ENCODE results near the gene HOXC12. TPM values are rescaled to one million over a fixed set of nuclear protein-coding genes. Genes with fewer than 3 reads are reported as not detected.

HOXC12 gene
- total RNA-seq, 2 experiments from 2014 or later: not detected

DNA sequence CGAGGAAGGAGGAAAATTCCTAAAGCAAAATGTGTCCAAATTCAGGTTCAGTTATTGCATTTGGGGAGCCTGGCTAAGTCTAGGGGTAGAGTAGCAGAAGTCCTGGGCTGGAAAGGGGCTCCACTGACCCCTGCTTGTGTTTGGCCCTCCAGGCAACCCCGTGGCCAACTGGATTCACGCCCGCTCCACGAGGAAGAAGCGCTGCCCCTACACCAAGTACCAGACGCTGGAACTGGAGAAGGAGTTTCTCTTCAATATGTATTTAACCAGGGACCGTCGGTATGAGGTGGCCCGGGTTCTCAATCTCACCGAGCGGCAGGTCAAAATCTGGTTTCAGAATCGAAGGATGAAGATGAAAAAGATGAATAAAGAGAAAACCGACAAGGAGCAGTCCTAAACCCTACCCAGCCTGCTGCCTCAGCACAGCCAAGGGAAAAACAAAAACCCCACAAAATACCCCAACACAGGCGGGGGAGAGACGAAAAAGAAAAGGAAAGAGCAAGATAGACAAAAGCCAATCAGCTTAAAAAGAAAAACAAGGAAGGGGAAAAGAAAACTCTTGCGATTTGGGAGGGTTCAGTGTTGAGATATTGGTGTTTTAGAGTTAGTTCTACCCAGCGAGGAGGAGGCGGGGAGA is 47.7 kb downstream of the HOXC12 start:
- H3K4me3 ChIP-seq (ENCODE audit: low read depth, low read length, poor library complexity, severe bottlenecking): no peak overlapping the region
- H3K9me2 ChIP-seq (ENCODE audit: insufficient read depth, low read length): no peaks in the 10 kb centered on the region
- H3K36me3 ChIP-seq (ENCODE audit: insufficient read depth, low read length): no peaks in the 10 kb centered on the region
- no peak for TF ChIP-seq EZH2phosphoT487 (IDR thresholded peaks at IDR 0.05; ENCODE audit: borderline replicate concordance, low read depth, low read length)
- no peak for TF ChIP-seq CTCF (conservative IDR thresholded peaks at IDR 0.05; ENCODE audit: low read length)
- no peaks in the 10 kb centered on the region for H3K9me3 ChIP-seq (ENCODE audit: low read length)
- POLR2A ChIA-PET: no interaction called here
- H3K4me2 ChIP-seq (ENCODE audit: low read length): no peak overlapping the region
- no peak overlapping the region for H2AFZ ChIP-seq (ENCODE audit: low read length)
- no peaks in the 10 kb centered on the region for H3K79me2 ChIP-seq (ENCODE audit: insufficient read depth, low read depth, low read length)
- peaks cover 25% of the 10 kb centered on the region for H3K4me1 ChIP-seq (ENCODE audit: insufficient read depth, low read length, poor library complexity, severe bottlenecking)
- H4K20me1 ChIP-seq (ENCODE audit: insufficient read depth, low read length): no peaks in the 10 kb centered on the region; the same call in 1 of the 2 replicates
- intact Hi-C loops (cut with micrococcal nuclease; ENCODE audit: unreplicated experiment): no loop called here
- no peak overlapping the region for H3K27ac ChIP-seq (ENCODE audit: low read depth, low read length, poor library complexity, severe bottlenecking)
- no TSS peak for BruUV-seq (replicated peaks)
- CTCF ChIA-PET (ENCODE audit: unreplicated experiment): no interaction called here
- no peak for DNase-seq (ENCODE audit: low spot score)

- TF ChIP-seq EZH2phosphoT487 (IDR thresholded peaks at IDR 0.05; ENCODE audit: borderline replicate concordance, low read depth, low read length): no peak
- no peak for TF ChIP-seq CTCF (conservative IDR thresholded peaks at IDR 0.05; ENCODE audit: low read length)
- no peak overlapping the region for H2AFZ ChIP-seq (ENCODE audit: low read length)
- intact Hi-C loops (cut with micrococcal nuclease; ENCODE audit: unreplicated experiment): no loop called here
- BruUV-seq (replicated peaks): no TSS peak
- no peak overlapping the region for H3K27ac ChIP-seq (ENCODE audit: low read depth, low read length, poor library complexity, severe bottlenecking)
- H3K9me3 ChIP-seq (ENCODE audit: low read length): no peaks in the 10 kb centered on the region
- H3K79me2 ChIP-seq (ENCODE audit: insufficient read depth, low read depth, low read length): no peaks in the 10 kb centered on the region
- POLR2A ChIA-PET: no interaction called here
- no peaks in the 10 kb centered on the region for H3K9me2 ChIP-seq (ENCODE audit: insufficient read depth, low read length)
- H4K20me1 ChIP-seq (ENCODE audit: insufficient read depth, low read length): no peaks in the 10 kb centered on the region; the same call in 1 of the 2 replicates
- H3K4me3 ChIP-seq (ENCODE audit: low read depth, low read length, poor library complexity, severe bottlenecking): no peak overlapping the region
- H3K4me1 ChIP-seq (ENCODE audit: insufficient read depth, low read length, poor library complexity, severe bottlenecking): peaks cover 25% of the 10 kb centered on the region
- DNase-seq (ENCODE audit: low spot score): no peak
- no peaks in the 10 kb centered on the region for H3K36me3 ChIP-seq (ENCODE audit: insufficient read depth, low read length)
- no peak overlapping the region for H3K4me2 ChIP-seq (ENCODE audit: low read length)
- CTCF ChIA-PET (ENCODE audit: unreplicated experiment): no interaction called here
Measured at GRCh38 chr12:54002915-54003389, 48.2 kb downstream of the HOXC12 start.

GRCh38 chr12:54003625-54004024 is 48.9 kb downstream of the HOXC12 start:
- no peak for DNase-seq (ENCODE audit: low spot score)
- TF ChIP-seq EZH2phosphoT487 (IDR thresholded peaks at IDR 0.05; ENCODE audit: borderline replicate concordance, low read depth, low read length) (no peak), CTCF (conservative IDR thresholded peaks at IDR 0.05; ENCODE audit: low read length) (no peak)
- Histone ChIP-seq H3K4me3 (ENCODE audit: low read depth, low read length, poor library complexity, severe bottlenecking) (no peak overlapping the region), H3K27ac (ENCODE audit: low read depth, low read length, poor library complexity, severe bottlenecking) (no peak overlapping the region), H3K4me1 (ENCODE audit: insufficient read depth, low read length, poor library complexity, severe bottlenecking) (peaks cover 25% of the 10 kb centered on the region), H2AFZ (ENCODE audit: low read length) (no peak overlapping the region), H3K79me2 (ENCODE audit: insufficient read depth, low read depth, low read length) (no peaks in the 10 kb centered on the region), H3K9me3 (ENCODE audit: low read length) (no peaks in the 10 kb centered on the region), H3K9me2 (ENCODE audit: insufficient read depth, low read length) (no peaks in the 10 kb centered on the region), H3K4me2 (ENCODE audit: low read length) (no peak overlapping the region), H3K36me3 (ENCODE audit: insufficient read depth, low read length) (no peaks in the 10 kb centered on the region), H4K20me1 (ENCODE audit: insufficient read depth, low read length) (no peaks in the 10 kb centered on the region; the same call in 1 of the 2 replicates)
- intact Hi-C loops (cut with micrococcal nuclease; ENCODE audit: unreplicated experiment): no loop called here
- ChIA-PET POLR2A (no interaction called here), CTCF (ENCODE audit: unreplicated experiment) (interaction anchor here (0.8 kb wide), 1 partner anchor 139 kb away, joined by 4 read pairs; no protein-coding TSS in a partner anchor)
- BruUV-seq (replicated peaks): no TSS peak

All from OCI-LY7 (cell line).